ENCODE results near the gene NPHP4.
A peak's percentile ranks its signal among the peaks of the same experiment; 100 is the strongest.

The NPHP4 gene

GRCh38 chr1:5997316-5997715 lies 5.1 kb upstream of the NPHP4 start:
- Histone ChIP-seq H3K4me1 (ENCODE audit: insufficient read depth, insufficient read length) (peaks cover 6% of the 10 kb centered on the region), H3K27me3 (ENCODE audit: insufficient read depth, insufficient read length) (no peaks in the 10 kb centered on the region), H3K9me3 (ENCODE audit: insufficient read depth, low read length) (no peaks in the 10 kb centered on the region), H3K9ac (ENCODE audit: insufficient read length, low read depth) (no peak overlapping the region), H3K4me3 (ENCODE audit: insufficient read length, low read depth) (no peak overlapping the region), H3K36me3 (ENCODE audit: insufficient read depth, insufficient read length, low read length) (no peaks in the 10 kb centered on the region)
- no peak for DNase-seq (ENCODE audit: low read depth, low spot score)
- TF ChIP-seq SUZ12 (IDR thresholded peaks at IDR 0.05; ENCODE audit: extremely low read depth, insufficient read depth, insufficient read length): no peak
- TF ChIP-seq ZNF274 (IDR thresholded peaks at IDR 0.05; ENCODE audit: low read depth, low read length): no peak
- no peak for TF ChIP-seq YY1 (IDR thresholded peaks at IDR 0.05; ENCODE audit: insufficient read depth, insufficient read length)

GRCh38 chr1:5996641-5997270 lies 4.5 kb upstream of the NPHP4 start:
- no peak for DNase-seq (ENCODE audit: low read depth, low spot score)
- no peaks in the 10 kb centered on the region for H3K27me3 ChIP-seq (ENCODE audit: insufficient read depth, insufficient read length)
- no peaks in the 10 kb centered on the region for H3K9me3 ChIP-seq (ENCODE audit: insufficient read depth, low read length)
- H3K4me3 ChIP-seq (ENCODE audit: insufficient read length, low read depth): no peak overlapping the region
- TF ChIP-seq ZNF274 (IDR thresholded peaks at IDR 0.05; ENCODE audit: low read depth, low read length) (no peak), SUZ12 (IDR thresholded peaks at IDR 0.05; ENCODE audit: extremely low read depth, insufficient read depth, insufficient read length) (no peak), YY1 (IDR thresholded peaks at IDR 0.05; ENCODE audit: insufficient read depth, insufficient read length) (no peak)
- H3K9ac ChIP-seq (ENCODE audit: insufficient read length, low read depth): no peak overlapping the region
- H3K4me1 ChIP-seq (ENCODE audit: insufficient read depth, insufficient read length): peaks cover 6% of the 10 kb centered on the region
- no peaks in the 10 kb centered on the region for H3K36me3 ChIP-seq (ENCODE audit: insufficient read depth, insufficient read length, low read length)

GRCh38 chr1:5995871-5996630 lies 3.8 kb upstream of the NPHP4 start:
- Histone ChIP-seq H3K4me1 (ENCODE audit: insufficient read depth, insufficient read length) (peaks cover 6% of the 10 kb centered on the region), H3K9ac (ENCODE audit: insufficient read length, low read depth) (no peak overlapping the region)

GRCh38 chr1:5994713-5995621 lies 2.7 kb upstream of the NPHP4 start:
- Histone ChIP-seq H3K9me3 (ENCODE audit: insufficient read depth, low read length) (no peaks in the 10 kb centered on the region), H3K4me3 (ENCODE audit: insufficient read length, low read depth) (no peak overlapping the region), H3K4me1 (ENCODE audit: insufficient read depth, insufficient read length) (peaks cover 3% of the 10 kb centered on the region), H3K9ac (ENCODE audit: insufficient read length, low read depth) (no peak overlapping the region), H3K36me3 (ENCODE audit: insufficient read depth, insufficient read length, low read length) (no peaks in the 10 kb centered on the region), H3K27me3 (ENCODE audit: insufficient read depth, insufficient read length) (no peaks in the 10 kb centered on the region)
- TF ChIP-seq YY1 (IDR thresholded peaks at IDR 0.05; ENCODE audit: insufficient read depth, insufficient read length) (no peak), SUZ12 (IDR thresholded peaks at IDR 0.05; ENCODE audit: extremely low read depth, insufficient read depth, insufficient read length) (no peak), ZNF274 (IDR thresholded peaks at IDR 0.05; ENCODE audit: low read depth, low read length) (no peak)
- no peak for DNase-seq (ENCODE audit: low read depth, low spot score)

More at GRCh38 chr1:5995871-5996630, 3.8 kb upstream of the NPHP4 start:
- Histone ChIP-seq H3K4me3 (ENCODE audit: insufficient read length, low read depth) (no peak overlapping the region), H3K36me3 (ENCODE audit: insufficient read depth, insufficient read length, low read length) (no peaks in the 10 kb centered on the region), H3K9me3 (ENCODE audit: insufficient read depth, low read length) (no peaks in the 10 kb centered on the region), H3K27me3 (ENCODE audit: insufficient read depth, insufficient read length) (no peaks in the 10 kb centered on the region)
- no peak for TF ChIP-seq SUZ12 (IDR thresholded peaks at IDR 0.05; ENCODE audit: extremely low read depth, insufficient read depth, insufficient read length)
- DNase-seq (ENCODE audit: low read depth, low spot score): no peak

- Histone ChIP-seq H3K36me3 (ENCODE audit: insufficient read depth, insufficient read length, low read length) (no peaks in the 10 kb centered on the region), H3K9ac (ENCODE audit: insufficient read length, low read depth) (peak overlapping the region; percentile 61), H3K27me3 (ENCODE audit: insufficient read depth, insufficient read length) (no peaks in the 10 kb centered on the region), H3K9me3 (ENCODE audit: insufficient read depth, low read length) (no peaks in the 10 kb centered on the region), H3K4me3 (ENCODE audit: insufficient read length, low read depth) (peak overlapping the region; percentile 34), H3K4me1 (ENCODE audit: insufficient read depth, insufficient read length) (no peaks in the 10 kb centered on the region)
- no peak for DNase-seq (ENCODE audit: low read depth, low spot score)
- no peak for TF ChIP-seq ZNF274 (IDR thresholded peaks at IDR 0.05; ENCODE audit: low read depth, low read length)
- no peak for TF ChIP-seq SUZ12 (IDR thresholded peaks at IDR 0.05; ENCODE audit: extremely low read depth, insufficient read depth, insufficient read length)
- no peak for TF ChIP-seq YY1 (IDR thresholded peaks at IDR 0.05; ENCODE audit: insufficient read depth, insufficient read length)
These were observed 1.6 kb upstream of the NPHP4 start for GRCh38 chr1:5993556-5994491.

GRCh38 chr1:5992814-5993555 lies 760 bp upstream of the NPHP4 start:
- Histone ChIP-seq H3K4me3 (ENCODE audit: insufficient read length, low read depth) (peak overlapping the region; percentile 34), H3K36me3 (ENCODE audit: insufficient read depth, insufficient read length, low read length) (no peaks in the 10 kb centered on the region), H3K9ac (ENCODE audit: insufficient read length, low read depth) (peak overlapping the region; percentile 61), H3K4me1 (ENCODE audit: insufficient read depth, insufficient read length) (no peaks in the 10 kb centered on the region), H3K9me3 (ENCODE audit: insufficient read depth, low read length) (no peaks in the 10 kb centered on the region), H3K27me3 (ENCODE audit: insufficient read depth, insufficient read length) (no peaks in the 10 kb centered on the region)
- no peak for DNase-seq (ENCODE audit: low read depth, low spot score)
- TF ChIP-seq YY1 (IDR thresholded peaks at IDR 0.05; ENCODE audit: insufficient read depth, insufficient read length) (no peak), SUZ12 (IDR thresholded peaks at IDR 0.05; ENCODE audit: extremely low read depth, insufficient read depth, insufficient read length) (no peak), ZNF274 (IDR thresholded peaks at IDR 0.05; ENCODE audit: low read depth, low read length) (no peak)
